H1 (cell line): ENCODE results near the gene SPDYC. TPM values are rescaled to one million over a fixed set of nuclear protein-coding genes. Genes with fewer than 3 reads are reported as not detected.

Experiments
- CTCF ChIA-PET: fragments of 300-600 bp; sonication (Branson Sonifier 250); formaldehyde crosslinking; loops from one replicate; lab custom pipeline; 2021; ENCODE audit not compliant: partially characterized antibody; lab: Charles Lee
- POLR2A ChIA-PET: fragments of 300-600 bp; sonication (Branson Sonifier 250); formaldehyde crosslinking; loops from one replicate; lab custom pipeline; 2021; ENCODE audit warnings: inconsistent platforms; ENCODE audit not compliant: partially characterized antibody; lab: Charles Lee
- DNase-seq, 2 experiments: peaks; one replicate each; pipeline versions ENCODE4 v3.0.0 to v3.0.0-alpha.2; 2010 to 2022; ENCODE audit warnings: low spot score in 2 of 2, low read depth in 1 of 2, mixed read lengths in 1 of 2
- FAIRE-seq: peaks from 2 replicates; lab custom pipeline; 2011; peaks lifted over from hg19 to GRCh38; lab: Jason Lieb, UNC
- H2AFZ ChIP-seq: 2 replicates; pipeline ENCODE4 v1.8.1; 2012; ENCODE audit warnings: low read length, inconsistent platforms
- H2AK5ac ChIP-seq: 2 replicates; pipeline ENCODE4 v1.6.1; 2013; ENCODE audit warnings: low read depth, low read length
- H2BK120ac ChIP-seq: replicated peaks from 2 replicates; pipeline ENCODE3; 2013; ENCODE audit warnings: low read depth, low read length, inconsistent platforms
- H2BK12ac ChIP-seq: 2 replicates; pipeline ENCODE4 v1.6.1; 2013; ENCODE audit warnings: low read depth, low read length
- H2BK15ac ChIP-seq: 2 replicates; pipeline ENCODE4 v1.6.1; 2013; ENCODE audit warnings: low read length
- H2BK20ac ChIP-seq: 2 replicates; pipeline ENCODE4 v1.6.1; 2013; ENCODE audit warnings: low read length
- H2BK5ac ChIP-seq: 2 replicates; pipeline ENCODE4 v1.6.1; 2013; ENCODE audit warnings: low read depth, low read length
- H3K14ac ChIP-seq: 2 replicates; pipeline ENCODE4 v1.6.1; 2013; ENCODE audit warnings: inconsistent platforms; ENCODE audit not compliant: insufficient read length
- H3K18ac ChIP-seq: 2 replicates; pipeline ENCODE4 v1.6.1; 2013; ENCODE audit warnings: low read length; ENCODE audit errors: extremely low read depth
- H3K23ac ChIP-seq: 2 replicates; pipeline ENCODE4 v1.6.1; 2013; ENCODE audit warnings: inconsistent platforms; ENCODE audit not compliant: insufficient read length
- H3K23me2 ChIP-seq: 2 replicates; pipeline ENCODE4 v1.6.1; 2013; ENCODE audit warnings: low read depth, low read length
- H3K27ac ChIP-seq: 2 replicates; pipeline ENCODE4 v1.6.1; 2011; ENCODE audit warnings: low read depth, low read length, inconsistent platforms
- H3K27me3 ChIP-seq, 4 experiments: replicated peaks in 1 of 4; 1 replicate in 1 of 4; 2 replicates in 3 of 4; pipeline versions ENCODE4 v1.6.1 to v1.8.1; 2011 to 2013; ENCODE audit warnings: low read length in 3 of 4, mild to moderate bottlenecking in 3 of 4, inconsistent platforms in 2 of 4, mixed read lengths in 2 of 4, moderate library complexity in 1 of 4; ENCODE audit not compliant: control insufficient read depth in 3 of 4, insufficient read depth in 3 of 4; ENCODE audit errors: extremely low read depth in 1 of 4
- H3K36me3 ChIP-seq, 4 experiments: 2 replicates each; pipeline versions ENCODE4 v1.6.1 to v1.8.1; 2011 to 2013; ENCODE audit warnings: mild to moderate bottlenecking in 4 of 4, low read length in 3 of 4, moderate library complexity in 2 of 4, control low read depth in 1 of 4, inconsistent platforms in 1 of 4; ENCODE audit not compliant: insufficient read depth in 4 of 4, control insufficient read depth in 2 of 4
- H3K4ac ChIP-seq: replicated peaks from 2 replicates; pipeline ENCODE3; 2013; ENCODE audit warnings: low read length, low read depth, mixed read lengths, inconsistent platforms; ENCODE audit not compliant: insufficient read length
- H3K4me1 ChIP-seq, 4 experiments: replicated peaks in 1 of 4; 1 replicate in 1 of 4; 2 replicates in 3 of 4; pipeline versions ENCODE4 v1.6.1 to v1.8.1; 2011 to 2013; ENCODE audit warnings: low read length in 3 of 4, inconsistent platforms in 2 of 4, mixed read lengths in 1 of 4; ENCODE audit not compliant: insufficient read depth in 4 of 4, control insufficient read depth in 3 of 4
- H3K4me2 ChIP-seq, 2 experiments: 2 replicates each; pipeline versions ENCODE4 v1.6.1 to v1.8.1; 2011 to 2013; ENCODE audit warnings: low read depth in 2 of 2, low read length in 2 of 2, control low read depth in 1 of 2, inconsistent platforms in 1 of 2, mild to moderate bottlenecking in 1 of 2; ENCODE audit not compliant: insufficient read depth in 1 of 2
- H3K4me3 ChIP-seq, 4 experiments: fragments of 200-600, 300-600 bp in 1 of 4; sonication (generic), shearing (Covaris generic), sonication (Bioruptor Twin) in 1 of 4; 2 replicates each; pipeline versions ENCODE4 v1.5.1 to v1.8.1; 2011 to 2016; ENCODE audit warnings: low read length in 4 of 4, low read depth in 3 of 4, control low read depth in 2 of 4, inconsistent platforms in 2 of 4, mild to moderate bottlenecking in 2 of 4, mixed read lengths in 1 of 4, moderate library complexity in 1 of 4; ENCODE audit not compliant: insufficient read depth in 2 of 4; ENCODE audit errors: extremely low read depth in 1 of 4
- H3K56ac ChIP-seq: replicated peaks from 2 replicates; pipeline ENCODE3; 2013; ENCODE audit warnings: low read depth, mild to moderate bottlenecking, mixed read lengths, low read length, inconsistent platforms; ENCODE audit not compliant: insufficient read length
- H3K79me1 ChIP-seq: 2 replicates; pipeline ENCODE4 v1.6.1; 2013; ENCODE audit warnings: low read depth, low read length, control low read depth
- H3K79me2 ChIP-seq, 2 experiments: 2 replicates each; pipeline versions ENCODE4 v1.6.1 to v1.8.1; 2012 to 2013; ENCODE audit warnings: low read length in 2 of 2, mild to moderate bottlenecking in 2 of 2, inconsistent platforms in 1 of 2; ENCODE audit not compliant: insufficient read depth in 2 of 2, control insufficient read depth in 1 of 2
- H3K9ac ChIP-seq, 4 experiments: replicated peaks in 1 of 4; 1 replicate in 1 of 4; 2 replicates in 3 of 4; pipeline versions ENCODE4 v1.6.1 to v1.8.1; 2011 to 2013; ENCODE audit warnings: low read depth in 3 of 4, low read length in 3 of 4, control low read depth in 2 of 4, mild to moderate bottlenecking in 2 of 4, moderate library complexity in 2 of 4, inconsistent platforms in 1 of 4; ENCODE audit errors: extremely low read depth in 1 of 4
- H3K9me3 ChIP-seq, 2 experiments: 2 replicates each; pipeline versions ENCODE4 v1.6.1 to v1.8.1; 2012 to 2013; ENCODE audit warnings: mild to moderate bottlenecking in 2 of 2, moderate library complexity in 2 of 2, control low read depth in 1 of 2, inconsistent platforms in 1 of 2, low read depth in 1 of 2, low read length in 1 of 2, mixed read lengths in 1 of 2; ENCODE audit not compliant: insufficient read depth in 2 of 2
- H4K20me1 ChIP-seq, 2 experiments: replicated peaks in 1 of 2; 2 replicates each; pipeline versions ENCODE3 to v1.8.1; 2011 to 2013; ENCODE audit warnings: inconsistent platforms in 2 of 2, low read length in 2 of 2, mild to moderate bottlenecking in 1 of 2; ENCODE audit not compliant: insufficient read depth in 2 of 2, control insufficient read depth in 1 of 2
- H4K5ac ChIP-seq: 2 replicates; pipeline ENCODE4 v1.6.1; 2013; ENCODE audit warnings: low read length, low read depth, mixed read lengths, inconsistent platforms; ENCODE audit not compliant: insufficient read length
- H4K8ac ChIP-seq: 2 replicates; pipeline ENCODE4 v1.8.0; 2013; ENCODE audit warnings: mild to moderate bottlenecking, moderate library complexity, low read length, inconsistent platforms; ENCODE audit not compliant: insufficient read depth; ENCODE audit errors: extremely low read depth
- H4K91ac ChIP-seq: replicated peaks from 2 replicates; pipeline ENCODE3; 2013; ENCODE audit warnings: low read length, mixed read lengths, inconsistent platforms; ENCODE audit not compliant: insufficient read length
- ATF2 ChIP-seq: IDR thresholded peaks from 2 replicates; pipeline ENCODE4 v1.6.1; 2012; ENCODE audit warnings: low read length, inconsistent platforms
- BACH1 ChIP-seq: IDR thresholded peaks from 2 replicates; pipeline ENCODE4 v1.6.1; 2012; ENCODE audit warnings: low read length, improper control_type of control experiment
- BCL11A ChIP-seq, 2 experiments: IDR thresholded peaks; one replicate each; pipeline ENCODE4 v1.6.1; 2011; ENCODE audit warnings: low read depth in 2 of 2, low read length in 2 of 2, mild to moderate bottlenecking in 2 of 2
- CBX8 ChIP-seq: fragments of 300-800, 300-1000 bp; sonication (generic); IDR thresholded peaks from 2 replicates; pipeline ENCODE4 v1.7.1; 2016; ENCODE audit warnings: low read depth, low read length, borderline replicate concordance
- CEBPB ChIP-seq: IDR thresholded peaks from 2 replicates; pipeline ENCODE4 v1.6.1; 2012; ENCODE audit warnings: low read depth, low read length
- MAFK ChIP-seq: IDR thresholded peaks from 2 replicates; pipeline ENCODE4 v1.6.1; 2012; ENCODE audit warnings: low read depth, mild to moderate bottlenecking, improper control_type of control experiment, low read length
- POLR2A ChIP-seq, 2 experiments: IDR thresholded peaks; 1 replicate in 1 of 2; 2 replicates in 1 of 2; pipeline ENCODE4 v1.6.1; 2011; ENCODE audit warnings: low read depth in 2 of 2, low read length in 2 of 2, mild to moderate bottlenecking in 2 of 2; ENCODE audit errors: control extremely low read depth in 1 of 2
- SP2 ChIP-seq: IDR thresholded peaks from 2 replicates; pipeline ENCODE4 v1.6.1; 2012; ENCODE audit warnings: mild to moderate bottlenecking, low read length, inconsistent platforms
- TAF7 ChIP-seq: optimal IDR thresholded peaks from 2 replicates; pipeline ENCODE3; 2011; ENCODE audit warnings: low read depth, mild to moderate bottlenecking, inconsistent platforms, low read length, moderate library complexity, borderline replicate concordance
- TBP ChIP-seq: IDR thresholded peaks from 2 replicates; pipeline ENCODE4 v1.6.1; 2011; ENCODE audit warnings: low read depth, low read length, improper control_type of control experiment
- WGBS, 2 experiments: shearing (Covaris generic) in 1 of 2; methylation state at CpG; one replicate each; pipeline versions ENCODE4 v1.1.6 to v1.1.7; 2013 to 2015; ENCODE audit warnings: low lambda C conversion rate in 2 of 2, mixed read lengths in 2 of 2, inconsistent platforms in 1 of 2, low coverage in 1 of 2, missing lambda C conversion rate in 1 of 2; ENCODE audit not compliant: insufficient replicate concordance in 2 of 2, insufficient coverage in 1 of 2, insufficient read length in 1 of 2; ENCODE audit errors: extremely low coverage in 1 of 2, missing lambda C conversion rate in 1 of 2; 5-methylcytosine and 5-hydroxymethylcytosine counted together
- polyA plus RNA-seq, 7 experiments: library from polyadenylated mRNA; depleted of rRNA in 3 of 7; stranded (reverse) in 5 of 7; unstranded in 2 of 7; fragments of >200 nt in 5 of 7; fragments of 200-250 nt in 2 of 7; gene quantifications; 1 replicate in 5 of 7; 2 replicates in 1 of 7; 4 replicates in 1 of 7; pipeline versions ENCODE4 v1.2.1 to v1.2.3, GENCODE V29; 2011 to 2013; ENCODE audit warnings: missing spikeins in 2 of 7, mixed read lengths in 2 of 7
- total RNA-seq: library from RNA; stranded (reverse); fragmentation: NEBNext Ultra II Directional; extraction: Animal tissue kit (Norgen Biotek cat#: 25700); gene quantifications from 2 replicates; pipeline ENCODE4 v1.2.1, GENCODE V29; 2021

SPDYC gene
- total and polyA plus RNA-seq, 2 of the 8 experiments (the other 6 are each of a cell fraction or from before 2014, with no cell fraction given) = 0.15 TPM; not detected in 1

- Histone ChIP-seq H3K4ac (peak overlapping the region; percentile 63), H3K4me2 (peak overlapping the region; percentile 77 to 91), H3K18ac (peak overlapping the region; percentile 84), H3K79me2 (peaks cover 0 to 15% of the 10 kb centered on the region in 2 experiments; a peak in 1 of 4 replicates), H2AFZ (peak overlapping the region; percentile 76), H2BK15ac (no peak overlapping the region), H4K5ac (peak overlapping the region; percentile 63), H3K27ac (peak overlapping the region; percentile 99), H4K91ac (peak overlapping the region; percentile 77), H2BK5ac (peak overlapping the region; percentile 100), H3K14ac (no peak overlapping the region), H3K79me1 (peaks cover 3% of the 10 kb centered on the region; the same call in 1 of the 2 replicates), H3K36me3 (peaks cover 7 to 20% (median 17%) of the 10 kb centered on the region in 4 experiments; a peak in 6 of 8 replicates), H2BK20ac (no peak overlapping the region), H3K4me3 (peak overlapping the region; percentile 84 to 94 (median 88)), H2BK120ac (no peak overlapping the region), H4K20me1 (peaks cover 0 to 9% of the 10 kb centered on the region in 2 experiments), H4K8ac (peak overlapping the region; percentile 98; the same call in 1 of the 2 replicates), H2BK12ac (peak overlapping the region; percentile 100; the same call in 1 of the 2 replicates), H3K4me1 (peaks cover 0 to 13% (median 7%) of the 10 kb centered on the region in 4 experiments; a peak in 6 of 7 replicates), H2AK5ac (no peak overlapping the region), H3K27me3 (no peaks in the 10 kb centered on the region), H3K23ac (no peak overlapping the region), H3K9me3 (no peaks in the 10 kb centered on the region; a peak in 1 of 4 replicates), H3K56ac (peak overlapping the region; percentile 85), H3K23me2 (peaks cover 14% of the 10 kb centered on the region), H3K9ac (peak overlapping the region in 3 of 4 experiments; percentile 97 to 99 (median 98); a peak in 6 of 7 replicates)
- DNase-seq = peak; percentile 75 to 88
- ChIA-PET POLR2A (interaction anchor here (0.6 to 15.8 kb wide), 23 partner anchors 8 to 258 kb away, joined by 3 to 305 read pairs (median 4); partner anchors contain the start of genes CAPN1, CDC42EP2, FAU and MRPL49), CTCF (interaction anchor here (0.8 to 3.0 kb wide), 13 partner anchors 10 to 266 kb away, joined by 3 to 14 read pairs (median 4); partner anchors contain the start of genes CAPN1, MRPL49, SPDYC and TM7SF2)
- WGBS, 2 experiments = 7% methylated on average over 24 of the region's 24 CpGs; no CpG with 5 or more reads in 1 of the 2 experiments
- FAIRE-seq = peak; percentile 89
- TF ChIP-seq TAF7 (peak; percentile 72), ATF2 (no peak), MAFK (no peak), SP2 (peak; percentile 62; the same call in 1 of the 2 replicates), BACH1 (no peak), TBP (peak; percentile 83), BCL11A (IDR thresholded peaks at IDR 0.05; ENCODE audit: low read depth in 2 of 2, low read length in 2 of 2) (no peak), CEBPB (no peak), POLR2A (IDR thresholded peaks at IDR 0.05; ENCODE audit: control extremely low read depth in 1 of 2, low read depth in 2 of 2, low read length in 2 of 2) (peak; percentile 83 to 96), CBX8 (no peak)
Observed at GRCh38 chr11:65134952-65135632, 34.9 kb upstream of the SPDYC start.
